ENCODE measurements around the gene ZNF750. TPM values are rescaled to one million over a fixed set of nuclear protein-coding genes. Genes with fewer than 3 reads are reported as not detected.

The ZNF750 gene
- total and polyA plus RNA-seq, 10 of the 15 experiments (the other 5 are each of a cell fraction or from before 2014, with no cell fraction given) = 0.06 TPM; not detected in 9

- in situ Hi-C loops (cut with MboI) = no loop called here
- SMC1A ChIA-PET (ENCODE audit: uncharacterized antibody, unreplicated experiment) = no interaction called here
These were observed 2.2 kb upstream of the ZNF750 start for GRCh38 chr17:82841921-82842596.

GRCh38 chr17:82840431-82840831 lies 609 bp upstream of the ZNF750 start:
- FAIRE-seq (no peak), ATAC-seq (no peak), DNase-seq (ENCODE audit: low read depth, low spot score) (no peak)
- ChIA-PET CTCF (interaction anchor here (1.2 kb wide), 1 partner anchor 23 kb away, joined by 3 read pairs; no protein-coding TSS in a partner anchor), POLR2A (no interaction called here), SMC1A (ENCODE audit: uncharacterized antibody, unreplicated experiment) (interaction anchor here (0.6 kb wide), 1 partner anchor 31 kb away, joined by 3 read pairs; no protein-coding TSS in a partner anchor), RAD21 (ENCODE audit: unreplicated experiment) (no interaction called here)
- Histone ChIP-seq H3K36me3 (ENCODE audit: control insufficient read depth in 2 of 2, insufficient read depth in 2 of 2, low read length in 1 of 2) (no peaks in the 10 kb centered on the region), H3K27me3 (replicated peaks in 1 of 2; ENCODE audit: control insufficient read depth in 2 of 2, insufficient read depth in 2 of 2, low read length in 1 of 2) (no peaks in the 10 kb centered on the region), H3K79me2 (ENCODE audit: control insufficient read depth, insufficient read depth, low read length) (no peaks in the 10 kb centered on the region), H3K4me1 (ENCODE audit: control insufficient read depth, insufficient read depth, low read length) (peaks cover 5% of the 10 kb centered on the region), H3K4me3 (no peak overlapping the region), H3K27ac (ENCODE audit: control insufficient read depth, insufficient read depth) (no peak overlapping the region), H4K20me1 (ENCODE audit: control insufficient read depth, insufficient read depth) (no peaks in the 10 kb centered on the region), H3K9me3 (replicated peaks; ENCODE audit: control insufficient read depth, insufficient read depth, low read length) (no peaks in the 10 kb centered on the region), H3K9ac (ENCODE audit: control insufficient read depth, insufficient read depth, low read length) (no peak overlapping the region), H3K4me2 (ENCODE audit: control insufficient read depth, insufficient read depth) (no peak overlapping the region), H2AFZ (ENCODE audit: control insufficient read depth, low read depth, low read length) (no peak overlapping the region)
- TF ChIP-seq NFIC (IDR thresholded peaks at IDR 0.05; ENCODE audit: low read depth, low read length) (no peak), SPI1 (IDR thresholded peaks at IDR 0.05; ENCODE audit: borderline replicate concordance, insufficient read depth, low read depth, low read length) (no peak), LARP7 (IDR thresholded peaks at IDR 0.05) (no peak)
- WGBS (ENCODE audit: insufficient coverage, insufficient replicate concordance, low lambda C conversion rate, missing lambda C conversion rate) = 97% methylated on average over 12 of the region's 12 CpGs
- intact Hi-C loops (cut with micrococcal nuclease; ENCODE audit: unreplicated experiment) = no loop called here
- in situ Hi-C loops (cut with MboI) = no loop called here
- no TSS peak for BruUV-seq (replicated peaks)

More at GRCh38 chr17:82841921-82842596, 2.2 kb upstream of the ZNF750 start:
- no peak overlapping the region for H2AFZ ChIP-seq (ENCODE audit: control insufficient read depth, low read depth, low read length)
- intact Hi-C loops (cut with micrococcal nuclease; ENCODE audit: unreplicated experiment) = no loop called here
- ChIA-PET RAD21 (ENCODE audit: unreplicated experiment) (interaction anchor here (3.0 to 3.1 kb wide), 2 partner anchors 22 to 61 kb away, joined by 12 to 13 read pairs; no protein-coding TSS in a partner anchor), POLR2A (no interaction called here), CTCF (no interaction called here)
- no peaks in the 10 kb centered on the region for H3K9me3 ChIP-seq (replicated peaks; ENCODE audit: control insufficient read depth, insufficient read depth, low read length)
- no peak for TF ChIP-seq KLF5 (IDR thresholded peaks at IDR 0.05; ENCODE audit: partially characterized antibody)
- no peak overlapping the region for H3K9ac ChIP-seq (ENCODE audit: control insufficient read depth, insufficient read depth, low read length)
- no peak for ATAC-seq
- H3K4me2 ChIP-seq (ENCODE audit: control insufficient read depth, insufficient read depth) = no peak overlapping the region
- no peaks in the 10 kb centered on the region for H3K79me2 ChIP-seq (ENCODE audit: control insufficient read depth, insufficient read depth, low read length)
- no peak overlapping the region for H3K27ac ChIP-seq (ENCODE audit: control insufficient read depth, insufficient read depth)
- no peak overlapping the region for H3K4me3 ChIP-seq
- FAIRE-seq = no peak
- 90% methylated on average over 16 of the region's 16 CpGs for WGBS (ENCODE audit: insufficient coverage, insufficient replicate concordance, low lambda C conversion rate, missing lambda C conversion rate)
- H3K36me3 ChIP-seq (ENCODE audit: control insufficient read depth in 2 of 2, insufficient read depth in 2 of 2, low read length in 1 of 2) = peaks cover 0 to 2% of the 10 kb centered on the region in 2 experiments; a peak in 2 of 4 replicates
- no TSS peak for BruUV-seq (replicated peaks)
- DNase-seq (ENCODE audit: low read depth, low spot score) = no peak
- H3K27me3 ChIP-seq (replicated peaks in 1 of 2; ENCODE audit: control insufficient read depth in 2 of 2, insufficient read depth in 2 of 2, low read length in 1 of 2) = no peaks in the 10 kb centered on the region
- no peaks in the 10 kb centered on the region for H4K20me1 ChIP-seq (ENCODE audit: control insufficient read depth, insufficient read depth)
- peaks cover 5% of the 10 kb centered on the region for H3K4me1 ChIP-seq (ENCODE audit: control insufficient read depth, insufficient read depth, low read length)
